Fibroblast of mammary gland (primary cell): Measurements from ENCODE around the gene ZNF808.
"Not testable (repeated sequence)": the region's sequence is repeated elsewhere in the genome, so short reads cannot be mapped to it uniquely, and the experiment has no call there.

ENCODE experiments used
- DNase-seq: peaks from one replicate; pipeline ENCODE4 v3.0.0-alpha.2; 2010; ENCODE audit warnings: low read depth
- H3K4me3 ChIP-seq: 2 replicates; pipeline ENCODE4 v1.5.1; 2011; ENCODE audit warnings: low read depth, mild to moderate bottlenecking, low read length, moderate library complexity; ENCODE audit not compliant: control insufficient read depth
- TF ChIP-seq, protein P1 (sequence below): conservative IDR thresholded peaks from 2 replicates; pipeline ENCODE4 v1.5.1; 2011; ENCODE audit warnings: low read depth, low read length, inconsistent platforms; ENCODE audit not compliant: control insufficient read depth, insufficient read depth

Gene ZNF808

DNA sequence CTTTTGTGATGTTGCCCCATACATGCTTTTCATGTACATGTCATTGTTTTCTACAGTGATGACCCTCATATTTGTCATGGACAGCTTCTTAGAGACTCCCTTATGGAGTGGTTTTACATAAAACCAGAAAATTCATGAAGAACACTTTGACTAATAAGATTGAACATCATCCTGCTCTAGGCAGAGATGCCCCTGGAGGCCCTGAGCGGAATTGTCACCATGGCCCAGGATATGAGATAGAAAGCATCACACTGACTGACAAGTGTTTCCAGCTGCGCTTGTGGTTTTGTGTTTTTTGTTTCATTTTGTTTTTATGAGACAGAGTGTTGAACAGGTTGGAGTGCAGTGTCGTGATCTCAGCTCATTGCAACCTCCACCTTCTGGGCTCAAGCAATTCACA is 64.8 kb downstream of the ZNF808 start:
- no peak overlapping the region for H3K4me3 ChIP-seq
- TF ChIP-seq, protein P1, sequence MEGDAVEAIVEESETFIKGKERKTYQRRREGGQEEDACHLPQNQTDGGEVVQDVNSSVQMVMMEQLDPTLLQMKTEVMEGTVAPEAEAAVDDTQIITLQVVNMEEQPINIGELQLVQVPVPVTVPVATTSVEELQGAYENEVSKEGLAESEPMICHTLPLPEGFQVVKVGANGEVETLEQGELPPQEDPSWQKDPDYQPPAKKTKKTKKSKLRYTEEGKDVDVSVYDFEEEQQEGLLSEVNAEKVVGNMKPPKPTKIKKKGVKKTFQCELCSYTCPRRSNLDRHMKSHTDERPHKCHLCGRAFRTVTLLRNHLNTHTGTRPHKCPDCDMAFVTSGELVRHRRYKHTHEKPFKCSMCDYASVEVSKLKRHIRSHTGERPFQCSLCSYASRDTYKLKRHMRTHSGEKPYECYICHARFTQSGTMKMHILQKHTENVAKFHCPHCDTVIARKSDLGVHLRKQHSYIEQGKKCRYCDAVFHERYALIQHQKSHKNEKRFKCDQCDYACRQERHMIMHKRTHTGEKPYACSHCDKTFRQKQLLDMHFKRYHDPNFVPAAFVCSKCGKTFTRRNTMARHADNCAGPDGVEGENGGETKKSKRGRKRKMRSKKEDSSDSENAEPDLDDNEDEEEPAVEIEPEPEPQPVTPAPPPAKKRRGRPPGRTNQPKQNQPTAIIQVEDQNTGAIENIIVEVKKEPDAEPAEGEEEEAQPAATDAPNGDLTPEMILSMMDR: peak; percentile 21
- DNase-seq: no peak

DNA sequence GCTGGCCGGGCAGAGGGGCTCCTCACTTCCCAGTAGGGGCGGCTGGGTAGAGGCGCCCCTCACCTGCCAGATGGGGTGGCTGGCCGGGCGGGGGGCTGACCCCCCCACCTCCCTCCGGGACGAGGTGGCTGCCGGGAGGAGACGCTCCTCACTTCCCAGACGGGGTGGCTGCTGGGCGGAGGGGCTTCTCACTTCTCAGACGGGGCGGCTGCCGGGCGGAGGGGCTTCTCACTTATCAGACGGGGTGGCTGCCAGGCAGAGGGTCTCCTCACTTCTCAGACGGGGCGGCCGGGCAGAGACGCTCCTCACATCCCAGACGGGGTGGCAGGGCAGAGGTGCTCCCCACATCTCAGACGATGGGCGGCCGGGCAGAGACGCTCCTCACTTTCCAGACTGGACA is 66.0 kb downstream of the ZNF808 start:
- DNase-seq, H3K4me3 ChIP-seq: not testable (repeated sequence)

DNA sequence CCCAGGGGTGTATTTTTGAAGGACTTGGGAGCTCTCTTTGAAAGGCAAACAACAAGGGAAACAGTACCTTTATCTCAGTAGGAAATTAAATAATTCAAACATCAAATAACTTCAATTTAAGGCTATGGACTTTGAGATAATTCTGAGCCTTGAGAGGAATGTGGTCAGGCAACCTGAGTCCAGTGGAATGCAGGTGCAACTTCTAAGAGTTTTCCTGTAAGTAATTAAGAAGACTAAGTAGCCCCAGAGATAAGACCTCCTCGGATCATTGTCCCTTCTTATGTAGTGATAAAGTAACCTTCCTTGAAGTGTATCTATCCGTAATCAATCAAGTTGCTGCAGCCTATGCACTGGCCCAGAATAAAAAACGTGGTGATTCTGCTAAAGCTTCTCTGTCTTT is 71.8 kb downstream of the ZNF808 start:
- no peak overlapping the region for H3K4me3 ChIP-seq
- no peak for DNase-seq
- TF ChIP-seq, protein P1: no peak

DNA sequence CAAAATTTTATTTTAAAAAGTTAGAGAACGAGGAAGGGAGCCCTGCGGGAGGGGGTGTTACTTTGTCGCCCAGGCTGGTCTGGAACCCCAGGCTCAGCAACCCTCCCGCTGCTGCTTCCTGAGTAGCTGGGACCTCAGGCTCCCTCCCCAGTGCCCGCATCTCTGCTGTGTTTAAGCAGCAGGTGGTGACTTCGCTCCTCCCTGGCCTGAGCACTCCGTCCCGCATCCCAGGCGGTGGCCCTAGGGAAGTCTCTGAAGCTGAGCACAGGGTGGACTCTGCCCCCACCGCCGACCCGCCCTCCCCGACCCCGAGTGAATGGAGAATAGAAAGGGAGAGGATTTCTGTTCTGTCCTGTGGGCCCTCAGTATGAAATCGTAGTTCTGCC is 73.2 kb downstream of the ZNF808 start:
- no peak for DNase-seq
- peak overlapping the region; percentile 64 for H3K4me3 ChIP-seq

DNA sequence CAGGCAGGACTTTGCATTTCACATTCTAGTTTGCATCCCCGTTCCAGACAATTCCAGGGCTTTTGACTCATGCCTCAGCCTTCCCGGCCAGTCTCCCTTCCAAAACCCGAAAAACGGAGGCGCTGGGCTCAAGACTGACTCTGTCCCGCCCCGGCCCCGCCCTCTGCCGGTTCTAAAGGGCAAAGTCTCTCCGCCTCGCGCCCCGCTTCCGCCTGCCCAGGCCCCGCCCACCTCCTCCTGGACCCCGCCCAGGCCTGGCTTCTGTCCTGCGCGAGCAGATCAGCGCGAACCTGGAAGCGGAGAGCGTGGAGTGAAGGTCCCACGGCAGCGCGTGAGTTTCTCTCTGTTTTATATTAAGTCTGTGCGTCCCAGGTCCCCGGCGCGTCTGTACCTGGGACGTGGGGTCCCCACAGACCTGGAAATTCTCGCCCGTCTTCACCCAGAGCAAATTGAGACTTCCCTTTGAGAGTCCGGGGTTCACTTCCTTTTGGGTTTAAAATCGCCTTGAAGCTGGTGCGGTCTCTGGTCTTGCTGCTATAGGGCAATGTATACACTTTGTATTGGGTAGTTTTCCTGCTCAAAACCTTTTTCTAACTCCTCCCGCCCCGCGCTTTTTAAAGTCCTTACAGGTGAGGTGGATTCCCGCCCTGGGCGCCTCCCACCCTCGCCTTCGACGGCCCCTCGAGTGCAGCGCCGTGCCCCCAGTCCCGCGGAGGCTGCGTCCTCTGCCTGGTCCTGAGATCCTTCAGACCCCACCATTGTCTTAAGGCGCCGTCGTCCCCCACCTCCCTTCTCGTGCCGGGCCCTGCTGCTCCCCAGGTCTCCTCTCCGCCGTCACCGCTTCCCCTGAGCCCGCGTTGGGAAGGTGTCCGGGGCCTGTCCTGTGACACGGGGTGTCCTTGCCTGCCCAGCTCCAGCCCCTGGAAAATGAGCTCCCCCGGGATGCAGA is 73.8 kb downstream of the ZNF808 start:
- DNase-seq: peak; percentile 86
- peak overlapping the region; percentile 64 for H3K4me3 ChIP-seq
- TF ChIP-seq, protein P1: peak; percentile 10

More for the DNA sequence above, 73.2 kb downstream of the ZNF808 start:
- TF ChIP-seq, protein P1: no peak

DNA sequence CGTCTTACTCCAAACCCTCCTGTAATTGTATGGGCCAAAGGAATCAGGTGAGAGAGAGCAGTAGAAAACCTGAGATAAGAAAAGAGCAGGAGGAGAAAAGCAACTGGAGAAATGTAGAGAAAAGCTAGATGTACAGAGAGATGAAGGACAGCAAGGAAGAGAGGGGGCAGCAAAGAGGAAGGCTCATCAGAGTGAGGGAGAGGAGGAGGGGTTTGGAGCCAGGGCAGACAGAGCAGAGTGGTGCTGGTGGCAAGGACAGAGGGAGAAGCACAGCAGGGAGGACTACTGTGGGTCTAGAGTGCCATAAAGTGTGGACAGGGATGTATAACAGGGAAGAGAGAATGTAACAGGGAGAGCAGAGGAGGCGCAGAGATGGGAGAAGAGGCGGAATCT is 74.5 kb downstream of the ZNF808 start:
- peak; percentile 11 for DNase-seq
- peak overlapping the region; percentile 64 for H3K4me3 ChIP-seq
- TF ChIP-seq, protein P1: peak; percentile 9

DNA sequence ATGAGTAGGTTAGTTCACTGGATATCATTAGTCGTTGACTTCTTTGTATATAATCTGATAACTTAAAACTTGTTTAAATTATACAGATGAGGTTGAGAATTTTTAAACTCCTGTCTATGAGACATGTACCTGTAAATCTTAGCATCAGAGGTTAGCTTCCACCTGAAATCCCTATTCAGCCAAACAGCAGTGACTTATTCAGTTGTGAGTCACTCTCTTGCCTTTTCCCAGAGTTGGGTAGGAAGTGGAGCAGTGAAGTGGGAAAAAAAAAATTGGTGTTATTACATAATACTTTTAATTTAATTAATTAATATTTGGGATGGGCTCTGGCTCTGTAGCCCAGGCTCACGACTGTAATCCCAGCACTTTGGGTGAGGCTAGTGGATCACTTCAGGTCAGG is 75.5 kb downstream of the ZNF808 start:
- TF ChIP-seq, protein P1: no peak

More for the DNA sequence above, 75.5 kb downstream of the ZNF808 start:
- DNase-seq: peak; percentile 17
- H3K4me3 ChIP-seq: no peak overlapping the region
